Measurements from ENCODE around the gene PIM3. TPM values are rescaled to one million over a fixed set of nuclear protein-coding genes. Genes with fewer than 3 reads are reported as not detected.

PIM3 gene
- total RNA-seq, 1 donor from 2014 or later = 48.5 TPM

DNA sequence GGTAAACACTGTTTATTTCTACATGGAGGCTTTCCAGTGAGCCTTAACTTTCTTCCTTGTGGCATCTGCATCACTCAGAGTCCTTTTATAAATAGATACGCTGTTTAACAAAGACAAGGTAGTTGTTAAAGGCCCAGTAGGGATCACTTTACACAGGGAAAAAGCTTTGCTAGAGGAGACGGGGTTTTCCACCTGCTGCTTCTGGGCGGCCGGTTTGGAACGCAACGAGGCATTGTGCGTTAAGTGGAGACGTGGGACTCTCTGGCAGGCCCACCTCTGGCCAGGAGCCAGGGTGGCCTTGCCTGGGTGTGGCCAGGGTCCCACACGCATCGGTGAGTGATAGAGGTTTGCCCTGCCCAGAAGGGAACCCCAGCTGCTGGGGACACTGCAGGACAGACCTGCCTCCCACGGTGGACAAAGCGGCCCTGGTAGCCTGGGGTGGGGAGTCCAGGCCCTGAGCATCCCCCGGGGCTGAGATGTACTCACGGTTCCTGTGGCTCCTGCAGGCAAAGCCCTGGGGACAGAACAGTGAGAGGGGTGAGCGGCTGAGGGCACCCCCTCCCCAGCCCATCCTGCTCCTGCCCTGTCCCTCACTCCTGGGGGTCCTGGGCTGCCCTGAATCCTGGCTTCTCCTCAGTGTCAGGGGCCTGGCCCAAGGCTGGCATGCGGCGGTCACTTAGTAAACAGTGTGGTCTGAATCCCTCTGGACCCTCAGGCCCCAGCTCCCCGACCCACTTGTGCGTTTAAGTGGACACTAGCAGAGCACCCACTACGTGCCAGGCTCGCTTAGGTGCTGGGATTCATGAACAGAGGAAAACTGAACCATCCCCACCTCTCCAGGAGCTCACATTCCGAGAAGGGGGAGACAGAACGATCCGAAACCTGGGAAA lies 47.8 kb downstream of the PIM3 start:
- no peak for DNase-seq

DNA sequence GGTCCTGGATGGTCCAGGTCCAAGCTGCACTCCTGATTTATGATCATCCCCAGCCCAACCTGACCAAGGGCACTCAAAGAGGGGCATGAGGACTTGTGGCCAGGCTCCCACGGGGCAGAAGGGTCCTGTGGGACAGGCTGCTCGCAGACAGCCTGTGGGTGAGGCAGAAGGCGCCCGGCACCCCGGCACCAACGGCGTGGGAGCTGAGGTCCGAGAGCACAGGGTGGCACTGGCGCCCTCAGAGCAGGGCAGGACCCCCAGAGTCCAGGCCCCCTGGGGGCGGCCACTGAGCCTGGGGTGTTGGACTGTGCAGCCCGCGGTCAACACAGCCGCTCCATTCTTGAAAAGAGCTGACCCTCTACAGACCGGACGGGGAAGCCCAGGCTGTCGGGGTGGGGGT lies 48.7 kb downstream of the PIM3 start:
- DNase-seq = no peak

DNA sequence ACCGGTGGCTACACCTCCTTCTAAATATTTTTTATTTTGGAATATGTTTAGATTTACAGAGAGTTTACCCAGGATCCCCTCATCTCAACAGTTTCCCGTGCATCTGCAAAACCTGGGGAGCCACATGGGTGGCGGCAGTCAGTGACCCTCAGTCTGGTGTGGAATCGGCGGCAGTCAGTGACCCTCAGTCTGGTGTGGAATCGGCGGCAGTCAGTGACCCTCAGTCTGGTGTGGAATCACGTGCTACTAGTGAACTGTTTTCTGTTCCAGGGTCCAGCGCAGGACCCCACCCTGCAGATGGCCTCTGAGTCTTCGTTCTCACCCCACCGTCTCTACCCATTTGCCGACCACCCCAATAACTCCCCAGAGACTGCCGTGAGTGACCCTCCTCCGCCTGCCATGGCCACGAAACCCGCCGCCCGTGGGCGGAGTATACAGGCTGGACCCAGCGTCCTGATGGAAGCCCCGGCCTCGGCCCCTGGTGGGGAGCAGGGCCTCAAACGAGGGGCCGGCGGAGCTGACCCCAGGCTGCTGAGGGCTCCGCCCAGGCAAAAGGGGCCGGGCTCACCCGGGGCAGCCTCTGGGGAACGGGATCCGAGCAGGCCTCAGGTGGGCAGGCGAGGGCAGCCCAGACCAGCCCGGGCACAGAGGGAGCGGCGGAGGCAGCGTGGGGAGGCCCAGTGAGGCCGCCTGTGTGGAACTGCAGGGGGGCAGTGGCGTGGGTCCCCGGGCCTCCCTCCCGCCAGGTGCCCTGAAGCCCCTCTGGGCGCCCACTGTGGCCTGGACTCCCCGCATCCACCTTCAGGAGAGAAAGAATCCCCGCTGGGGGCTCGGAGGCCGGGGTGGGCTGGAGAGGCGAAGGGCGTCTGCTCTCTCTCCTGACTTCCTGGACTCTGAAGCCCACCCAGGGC lies 49.4 kb downstream of the PIM3 start:
- DNase-seq = no peak

DNA sequence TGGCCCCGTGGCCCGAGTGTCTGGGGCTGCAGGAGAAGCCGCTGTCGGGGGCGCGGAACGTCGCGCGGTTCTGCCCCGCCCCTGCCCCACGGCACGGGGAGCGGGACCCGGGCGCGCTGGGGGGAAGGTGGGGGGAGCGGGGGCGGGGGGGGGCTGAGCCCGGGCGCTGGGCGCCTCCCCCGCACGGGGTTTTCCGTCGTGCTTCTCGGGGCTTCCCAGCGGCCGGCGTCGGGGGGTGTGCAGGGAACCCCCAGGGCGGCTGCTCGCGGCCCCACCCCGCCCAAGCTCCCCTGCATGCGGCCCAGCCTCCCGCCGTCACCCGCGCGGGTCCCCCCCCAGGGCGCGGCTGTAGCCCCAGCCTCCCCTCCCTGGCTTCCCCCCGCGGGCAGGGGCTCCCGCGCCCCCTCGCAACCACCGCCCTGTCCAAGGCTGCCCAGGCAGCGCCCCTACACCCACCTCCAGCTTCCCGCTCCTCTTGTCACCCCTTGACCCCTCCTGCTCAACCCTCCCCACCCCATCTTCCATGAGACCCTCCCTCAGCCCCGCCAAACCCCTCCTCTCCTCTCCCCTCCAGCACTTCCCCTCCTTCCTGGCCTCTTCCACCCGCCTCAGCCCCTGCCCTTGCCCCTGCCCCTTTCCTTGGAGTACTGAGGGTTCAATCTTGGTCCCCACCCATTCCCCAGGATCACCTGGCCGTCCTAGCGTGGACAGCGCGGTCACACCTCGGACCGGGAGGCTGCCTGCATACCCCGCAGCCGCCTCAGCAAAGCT lies 50.3 kb downstream of the PIM3 start:
- DNase-seq = no peak

DNA sequence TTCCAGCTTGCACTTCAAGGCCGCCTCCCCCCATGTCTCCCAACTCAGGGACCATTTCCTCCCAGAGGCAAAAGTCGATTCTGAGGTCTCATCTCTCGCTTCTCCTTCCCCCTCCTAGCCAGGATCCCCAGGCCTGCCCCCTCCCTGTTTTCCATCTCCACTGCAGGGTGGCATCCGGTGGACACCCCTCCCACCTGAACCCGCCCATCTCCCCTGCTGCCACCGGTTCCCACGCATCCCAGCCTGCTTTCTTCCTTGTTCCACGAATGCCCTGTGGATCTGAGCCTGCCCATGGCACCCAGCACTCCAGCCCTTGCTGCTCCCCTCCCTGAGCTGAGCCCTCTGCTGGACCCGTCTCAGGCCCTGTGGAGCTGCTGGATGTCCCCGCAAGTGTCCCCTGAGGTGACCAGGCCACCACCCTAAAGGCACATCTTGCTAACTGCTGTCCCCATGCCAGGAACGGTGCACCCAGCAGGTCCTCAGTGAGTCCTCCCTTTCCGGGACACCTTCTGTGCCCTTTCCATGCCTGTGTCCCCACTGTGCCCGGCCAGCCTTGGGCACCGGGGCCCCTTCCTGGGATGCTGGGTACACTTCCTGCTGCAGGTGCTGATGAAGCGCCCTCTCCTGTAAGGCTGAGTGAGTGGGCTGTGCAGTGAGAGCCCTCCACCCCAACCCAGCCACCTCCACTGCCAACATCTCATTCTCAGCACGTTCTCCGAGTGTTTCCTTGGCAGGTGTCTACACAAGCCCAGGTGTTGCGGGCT lies 51.1 kb downstream of the PIM3 start:
- no peak for DNase-seq

DNA sequence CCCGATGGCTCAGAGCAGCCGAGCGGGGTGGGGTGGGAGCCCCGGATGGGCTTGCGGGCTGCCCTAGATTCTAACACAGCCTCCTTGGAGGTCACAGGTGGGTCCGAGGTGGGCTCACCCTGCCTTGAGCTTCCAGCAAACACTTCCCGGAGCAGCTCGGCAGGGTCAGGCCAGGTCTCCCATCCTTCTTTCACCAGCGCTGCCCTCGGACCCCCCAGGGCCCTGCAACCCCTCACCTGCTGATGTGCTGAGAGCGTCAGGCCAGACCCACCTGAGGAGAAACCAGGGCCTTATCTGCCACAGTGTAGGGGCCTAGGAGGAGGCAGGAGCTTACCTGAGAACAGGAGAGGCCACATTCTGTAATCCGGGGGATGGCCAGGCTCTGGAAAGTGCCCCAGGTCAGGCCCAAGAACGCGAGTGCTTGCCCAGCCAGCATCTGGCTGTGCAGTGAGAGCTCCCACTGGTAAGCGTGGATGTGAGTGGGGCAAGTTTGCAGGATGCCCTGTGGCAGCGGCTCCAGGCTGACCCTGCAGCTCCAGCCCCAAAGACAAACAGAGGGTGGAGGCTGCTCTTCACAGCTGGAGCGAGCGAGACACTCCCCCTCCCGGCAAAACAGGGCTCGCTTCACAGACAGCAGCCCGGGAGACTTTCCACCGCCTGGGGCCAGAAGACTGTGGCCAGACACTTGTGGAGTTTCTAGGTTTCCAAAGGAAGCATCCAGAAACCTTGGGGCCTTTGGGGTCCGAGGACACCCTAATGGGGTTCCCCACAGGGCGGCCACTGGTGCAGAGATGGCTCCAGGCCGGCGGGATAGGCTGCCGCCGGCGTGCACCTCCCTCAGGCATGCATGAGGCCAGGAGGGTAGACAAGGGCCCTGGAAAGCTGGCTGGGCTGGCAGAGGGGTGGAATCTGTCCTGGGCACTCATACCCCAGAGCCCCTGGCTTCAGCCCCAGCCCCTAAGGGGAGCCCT lies 51.9 kb downstream of the PIM3 start, which contains the start of gene IL17REL:
Gene IL17REL, minus strand, starts transcription at position 555 of the 971 bp plus-strand sequence. Its CDS starts 119 bp downstream, at position 436.
- DNase-seq = no peak

Small RNAs within 50 kb of the gene (small RNA-seq; reads per million reads assigned to genes)
- not detected for gene MIR6821 (ENCODE audit: low replicate concordance)

Other genes with a start within 250 kb of the PIM3 start
- 33.7 TPM for gene BRD1, start 132.9 kb upstream of the PIM3 start, total RNA-seq
- gene ZBED4, start 106.9 kb upstream of the PIM3 start, total RNA-seq = 9.1 TPM
- gene ALG12, start 42.3 kb upstream of the PIM3 start, total RNA-seq = 7.9 TPM
- 17.5 TPM for gene CRELD2, start 42.1 kb upstream of the PIM3 start, total RNA-seq
- not detected for gene IL17REL, start 52.0 kb downstream of the PIM3 start, total RNA-seq
- gene TTLL8, start 97.5 kb downstream of the PIM3 start, total RNA-seq = not detected
- gene MLC1, start 124.7 kb downstream of the PIM3 start, total RNA-seq = 3.1 TPM
- gene MOV10L1, start 129.2 kb downstream of the PIM3 start, total RNA-seq = 3.0 TPM
- gene PANX2, start 210.0 kb downstream of the PIM3 start, total RNA-seq = 0.30 TPM
- 10.8 TPM for gene TRABD, start 225.1 kb downstream of the PIM3 start, total RNA-seq
- gene SELENOO, start 240.2 kb downstream of the PIM3 start, total RNA-seq = 10.7 TPM

All from skin of body (tissue), 3 donors.